Measurements from ENCODE around the gene COX14.
A peak's percentile ranks its signal among the peaks of the same experiment; 100 is the strongest.

COX14 gene

GRCh38 chr12:50111693-50112455 lies at the start of gene COX14:
Gene COX14 (plus strand): TSS chr12:50112236. CDS start chr12:50120044, 7,808 bp downstream.
- CTCF ChIA-PET: interaction anchor here (0.6 to 3.8 kb wide), 24 partner anchors 8 to 230 kb away, joined by 3 to 33 read pairs (median 4); partner anchors contain the start of genes CERS5, LIMA1 and SMARCD1
- DNase-seq (ENCODE audit: extremely low spot score): peak; percentile 97
- POLR2A ChIA-PET: interaction anchor here (0.7 to 4.6 kb wide), 21 partner anchors 8 to 653 kb away, joined by 3 to 56 read pairs (median 6); partner anchors contain the start of genes CERS5, GPD1, LIMA1 and RACGAP1
- TF ChIP-seq ELF4 (IDR thresholded peaks at IDR 0.05) (peak; percentile 90), ARNT (IDR thresholded peaks at IDR 0.05) (no peak), CTBP1 (IDR thresholded peaks at IDR 0.05; ENCODE audit: borderline replicate concordance) (no peak; the same call in 1 of the 2 replicates), LEF1 (IDR thresholded peaks at IDR 0.05; ENCODE audit: borderline replicate concordance) (no peak), L3MBTL2 (conservative IDR thresholded peaks at IDR 0.05) (peak; percentile 76), HDGF (IDR thresholded peaks at IDR 0.05; ENCODE audit: borderline replicate concordance) (no peak), TARDBP (IDR thresholded peaks at IDR 0.05) (no peak), SP1 (IDR thresholded peaks at IDR 0.05) (no peak), ZNF384 (IDR thresholded peaks at IDR 0.05) (no peak), FOXK2 (IDR thresholded peaks at IDR 0.05) (no peak), BHLHE40 (IDR thresholded peaks at IDR 0.05; ENCODE audit: borderline replicate concordance) (no peak), SUZ12 (IDR thresholded peaks at IDR 0.05) (no peak), FOXM1 (IDR thresholded peaks at IDR 0.05; ENCODE audit: borderline replicate concordance) (no peak), NFRKB (IDR thresholded peaks at IDR 0.05) (no peak), FOXA1 (IDR thresholded peaks at IDR 0.05) (no peak)
- TF ChIP-seq, protein P1, sequence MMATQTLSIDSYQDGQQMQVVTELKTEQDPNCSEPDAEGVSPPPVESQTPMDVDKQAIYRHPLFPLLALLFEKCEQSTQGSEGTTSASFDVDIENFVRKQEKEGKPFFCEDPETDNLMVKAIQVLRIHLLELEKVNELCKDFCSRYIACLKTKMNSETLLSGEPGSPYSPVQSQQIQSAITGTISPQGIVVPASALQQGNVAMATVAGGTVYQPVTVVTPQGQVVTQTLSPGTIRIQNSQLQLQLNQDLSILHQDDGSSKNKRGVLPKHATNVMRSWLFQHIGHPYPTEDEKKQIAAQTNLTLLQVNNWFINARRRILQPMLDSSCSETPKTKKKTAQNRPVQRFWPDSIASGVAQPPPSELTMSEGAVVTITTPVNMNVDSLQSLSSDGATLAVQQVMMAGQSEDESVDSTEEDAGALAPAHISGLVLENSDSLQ (IDR thresholded peaks at IDR 0.05): peak; percentile 97

DNA sequence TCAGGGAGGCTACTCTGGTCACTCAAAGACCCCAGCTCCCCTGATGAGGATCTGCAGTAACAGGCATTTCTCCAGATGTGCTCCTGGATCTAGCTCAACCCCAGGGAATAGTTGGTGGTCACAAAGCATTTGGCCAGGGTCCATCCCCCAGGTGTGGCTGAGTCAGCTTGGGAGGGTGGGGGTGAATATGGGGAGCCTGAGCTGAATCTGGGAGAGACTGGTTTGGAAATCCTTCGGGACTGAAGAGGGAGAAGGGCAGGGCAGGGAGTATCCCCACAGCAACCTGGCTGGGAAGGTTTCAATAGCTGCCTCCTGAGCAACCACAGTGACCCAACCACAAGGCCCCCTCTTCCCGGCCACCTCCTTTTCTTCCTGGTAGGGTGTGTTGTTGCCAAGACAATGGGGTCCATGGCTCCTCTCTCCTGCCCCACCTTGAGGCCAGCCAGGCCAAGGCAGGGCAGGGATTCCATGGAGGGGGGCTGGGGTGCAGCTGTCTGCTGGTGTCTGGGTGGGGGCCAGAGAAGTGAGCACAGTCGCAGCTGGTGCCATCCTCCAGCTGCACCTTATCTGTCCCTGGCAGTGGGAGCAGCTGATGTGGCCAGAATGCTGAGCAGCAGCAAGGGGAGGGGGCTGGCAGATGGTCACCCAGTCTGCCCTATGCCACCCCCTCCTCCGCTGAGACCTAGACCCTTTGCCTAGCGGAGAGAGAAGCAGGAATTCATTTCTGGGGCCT lies 49.1 kb upstream of the COX14 start:
- CTCF ChIA-PET: interaction anchor here (0.6 kb wide), 1 partner anchor 94 kb away, joined by 4 read pairs; no protein-coding TSS in a partner anchor
- POLR2A ChIA-PET: no interaction called here
- no peak for DNase-seq (ENCODE audit: extremely low spot score)
- no peak for TF ChIP-seq SP1 (IDR thresholded peaks at IDR 0.05)
- no peak for TF ChIP-seq FOXM1 (IDR thresholded peaks at IDR 0.05; ENCODE audit: borderline replicate concordance)
- TF ChIP-seq FOXK2 (IDR thresholded peaks at IDR 0.05): no peak
- TF ChIP-seq NFRKB (IDR thresholded peaks at IDR 0.05): no peak
- no peak for TF ChIP-seq TARDBP (IDR thresholded peaks at IDR 0.05)
- no peak for TF ChIP-seq HDGF (IDR thresholded peaks at IDR 0.05; ENCODE audit: borderline replicate concordance)
- TF ChIP-seq ELF4 (IDR thresholded peaks at IDR 0.05): no peak
- no peak for TF ChIP-seq LEF1 (IDR thresholded peaks at IDR 0.05; ENCODE audit: borderline replicate concordance)
- no peak for TF ChIP-seq SUZ12 (IDR thresholded peaks at IDR 0.05)
- TF ChIP-seq, protein P1 (IDR thresholded peaks at IDR 0.05): no peak
- no peak for TF ChIP-seq ARNT (IDR thresholded peaks at IDR 0.05)
- TF ChIP-seq CTBP1 (IDR thresholded peaks at IDR 0.05; ENCODE audit: borderline replicate concordance): no peak
- no peak for TF ChIP-seq FOXA1 (IDR thresholded peaks at IDR 0.05)

DNA sequence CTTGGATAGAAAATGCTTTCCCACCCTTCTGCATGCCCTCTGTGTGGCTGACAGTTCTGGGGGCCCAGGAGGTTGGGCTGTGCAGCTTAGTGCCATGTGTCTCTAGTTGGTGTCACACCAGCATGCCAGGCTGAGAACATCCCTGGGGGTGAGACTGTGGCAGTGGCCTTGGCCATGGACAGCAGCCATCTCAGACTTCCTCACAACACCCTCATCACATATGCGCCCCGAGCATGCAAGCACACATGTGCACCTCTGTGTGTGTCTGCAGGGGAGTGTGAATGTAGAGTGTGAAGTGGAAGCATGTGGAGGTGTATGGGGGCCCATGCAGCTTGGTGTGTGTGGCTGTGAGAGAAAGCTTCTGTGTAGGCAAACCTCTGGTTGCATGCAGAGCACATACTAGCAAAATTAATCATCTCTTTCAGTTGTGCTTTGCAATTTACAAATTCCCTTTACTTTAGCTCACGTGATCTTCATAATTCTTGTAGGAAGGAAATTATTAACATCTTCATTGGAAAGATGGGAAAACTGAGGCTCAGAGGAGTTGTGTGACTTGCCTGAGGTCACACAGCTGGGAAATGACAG lies 46.2 kb upstream of the COX14 start:
- TF ChIP-seq BHLHE40 (IDR thresholded peaks at IDR 0.05; ENCODE audit: borderline replicate concordance) (no peak), FOXM1 (IDR thresholded peaks at IDR 0.05; ENCODE audit: borderline replicate concordance) (no peak), SUZ12 (IDR thresholded peaks at IDR 0.05) (no peak), FOXK2 (IDR thresholded peaks at IDR 0.05) (no peak), ZNF384 (IDR thresholded peaks at IDR 0.05) (no peak), ELF4 (IDR thresholded peaks at IDR 0.05) (no peak), SP1 (IDR thresholded peaks at IDR 0.05) (no peak), HDGF (IDR thresholded peaks at IDR 0.05; ENCODE audit: borderline replicate concordance) (no peak), NFRKB (IDR thresholded peaks at IDR 0.05) (no peak), ARNT (IDR thresholded peaks at IDR 0.05) (no peak), CTBP1 (IDR thresholded peaks at IDR 0.05; ENCODE audit: borderline replicate concordance) (no peak), FOXA1 (IDR thresholded peaks at IDR 0.05) (no peak), L3MBTL2 (conservative IDR thresholded peaks at IDR 0.05) (no peak), LEF1 (IDR thresholded peaks at IDR 0.05; ENCODE audit: borderline replicate concordance) (no peak)
- no peak for DNase-seq (ENCODE audit: extremely low spot score)
- ChIA-PET POLR2A (interaction anchor here (1.1 to 1.2 kb wide), 2 partner anchors 19 to 40 kb away, joined by 3 to 4 read pairs; partner anchors contain the start of gene SMARCD1), CTCF (interaction anchor here (1.8 to 2.7 kb wide), 2 partner anchors 27 to 99 kb away, joined by 5 to 9 read pairs; no protein-coding TSS in a partner anchor)

- CTCF ChIA-PET: interaction anchor here (1.7 to 2.7 kb wide), 2 partner anchors 27 to 99 kb away, joined by 6 to 9 read pairs; no protein-coding TSS in a partner anchor
- POLR2A ChIA-PET: interaction anchor here (1.1 to 1.5 kb wide), 3 partner anchors 18 to 223 kb away, joined by 3 to 4 read pairs (median 4); partner anchors contain the start of genes BCDIN3D and SMARCD1
- TF ChIP-seq BHLHE40 (IDR thresholded peaks at IDR 0.05; ENCODE audit: borderline replicate concordance): no peak
- TF ChIP-seq FOXA1 (IDR thresholded peaks at IDR 0.05): no peak
- TF ChIP-seq ELF4 (IDR thresholded peaks at IDR 0.05): no peak
- no peak for TF ChIP-seq SP1 (IDR thresholded peaks at IDR 0.05)
- no peak for TF ChIP-seq ZNF384 (IDR thresholded peaks at IDR 0.05)
- TF ChIP-seq, protein P1 (IDR thresholded peaks at IDR 0.05): no peak
- TF ChIP-seq LEF1 (IDR thresholded peaks at IDR 0.05; ENCODE audit: borderline replicate concordance): no peak
- no peak for DNase-seq (ENCODE audit: extremely low spot score)
Observed at GRCh38 chr12:50066402-50066801, 45.6 kb upstream of the COX14 start.

GRCh38 chr12:50069069-50069468 lies 43.0 kb upstream of the COX14 start:
- TF ChIP-seq FOXA1 (IDR thresholded peaks at IDR 0.05): no peak
- TF ChIP-seq L3MBTL2 (conservative IDR thresholded peaks at IDR 0.05): no peak
- no peak for TF ChIP-seq FOXK2 (IDR thresholded peaks at IDR 0.05)
- no peak for TF ChIP-seq SP1 (IDR thresholded peaks at IDR 0.05)
- no peak for TF ChIP-seq NFRKB (IDR thresholded peaks at IDR 0.05)
- no peak for TF ChIP-seq CTBP1 (IDR thresholded peaks at IDR 0.05; ENCODE audit: borderline replicate concordance)
- TF ChIP-seq BHLHE40 (IDR thresholded peaks at IDR 0.05; ENCODE audit: borderline replicate concordance): no peak
- no peak for TF ChIP-seq TARDBP (IDR thresholded peaks at IDR 0.05)
- TF ChIP-seq ELF4 (IDR thresholded peaks at IDR 0.05): no peak
- TF ChIP-seq, protein P1 (IDR thresholded peaks at IDR 0.05): no peak
- no peak for TF ChIP-seq FOXM1 (IDR thresholded peaks at IDR 0.05; ENCODE audit: borderline replicate concordance)
- no peak for TF ChIP-seq HDGF (IDR thresholded peaks at IDR 0.05; ENCODE audit: borderline replicate concordance)
- no peak for TF ChIP-seq ZNF384 (IDR thresholded peaks at IDR 0.05)
- no peak for TF ChIP-seq LEF1 (IDR thresholded peaks at IDR 0.05; ENCODE audit: borderline replicate concordance)
- no peak for TF ChIP-seq ARNT (IDR thresholded peaks at IDR 0.05)
- no peak for TF ChIP-seq SUZ12 (IDR thresholded peaks at IDR 0.05)
- POLR2A ChIA-PET: no interaction called here
- DNase-seq (ENCODE audit: extremely low spot score): no peak
- CTCF ChIA-PET: interaction anchor here (0.7 to 2.7 kb wide), 3 partner anchors 95 to 107 kb away, joined by 3 to 32 read pairs (median 3); no protein-coding TSS in a partner anchor
